A549 (cell line): ENCODE results near the gene ABCC3. TPM values are rescaled to one million over a fixed set of nuclear protein-coding genes. Genes with fewer than 3 reads are reported as not detected.

Experiments
- ATAC-seq, 2 experiments: fragments of 200-7000 bp in 1 of 2; fragments of >200 bp in 1 of 2; cut with Nextera tagmentation in 1 of 2; cut with Tn5 transposase in 1 of 2; 3 replicates each; pipeline versions ENCODE4 v1.8.0 to v1.9.1; 2018 to 2020; ENCODE audit warnings: mild to moderate bottlenecking in 1 of 2, moderate library complexity in 1 of 2
- CTCF ChIA-PET: fragments of 300-600 bp; sonication (Branson Sonifier 250); formaldehyde crosslinking; extraction: SDS; loops from one replicate; lab custom pipeline; 2021; ENCODE audit warnings: antibody characterized with exemption, inconsistent platforms; lab: Yijun Ruan, JAX
- POLR2A ChIA-PET: fragments of 350-600 bp; formaldehyde crosslinking; extraction: SDS; loops from one replicate; lab custom pipeline; 2021; ENCODE audit warnings: antibody characterized with exemption, inconsistent platforms; lab: Yijun Ruan, JAX
- DNase-seq, 2 experiments: peaks; one replicate each; pipeline versions ENCODE4 v3.0.0 to v3.0.0-alpha.2; 2011 to 2016; ENCODE audit warnings: low read depth in 1 of 2, low spot score in 1 of 2
- FAIRE-seq: peaks from 2 replicates; lab custom pipeline; 2011; peaks lifted over from hg19 to GRCh38; lab: Jason Lieb, UNC
- H3K27ac ChIP-seq, 2 experiments: fragments of >200 bp; sonication (Bioruptor Twin); formaldehyde crosslinking; 3 replicates each; pipeline ENCODE4 v1.5.1; 2016 to 2017
- H3K4me1 ChIP-seq: fragments of >200 bp; sonication (Bioruptor Twin); formaldehyde crosslinking; 3 replicates; pipeline ENCODE4 v1.6.1; 2016
- H3K4me2 ChIP-seq: fragments of >200 bp; sonication (Bioruptor Twin); formaldehyde crosslinking; 3 replicates; pipeline ENCODE4 v1.6.1; 2016
- H3K4me3 ChIP-seq: fragments of >200 bp; sonication (Bioruptor Twin); formaldehyde crosslinking; 3 replicates; pipeline ENCODE4 v1.5.1; 2016
- H3K9me3 ChIP-seq: fragments of >200 bp; sonication (Bioruptor Twin); formaldehyde crosslinking; 3 replicates; pipeline ENCODE4 v1.6.1; 2016
- ATOH8 ChIP-seq: fragments of 250-450 bp; sonication (Bioruptor Pico); IDR thresholded peaks from 2 replicates; pipeline ENCODE4 v1.5.0; 2020; ENCODE audit warnings: low read depth, mild to moderate bottlenecking, moderate library complexity
- BCL3 ChIP-seq: fragments of >200 bp; sonication (Bioruptor Twin); formaldehyde crosslinking; IDR thresholded peaks from 3 replicates; pipeline ENCODE4 v1.6.1; 2016
- EHMT2 ChIP-seq: fragments of 200-600 bp; sonication (generic); IDR thresholded peaks from 2 replicates; pipeline ENCODE4 v1.6.1; 2016; ENCODE audit warnings: antibody characterized with exemption, low read depth, mild to moderate bottlenecking, moderate library complexity
- EP300 ChIP-seq, 2 experiments: fragments of >200 bp; sonication (Bioruptor Twin); formaldehyde crosslinking; IDR thresholded peaks; 2 replicates in 1 of 2; 3 replicates in 1 of 2; pipeline ENCODE4 v1.6.1; 2016 to 2017
- FOSB ChIP-seq: fragments of 250-450 bp; sonication (Bioruptor Pico); IDR thresholded peaks from 2 replicates; pipeline ENCODE4 v1.5.0; 2020; ENCODE audit warnings: mild to moderate bottlenecking, moderate library complexity
- HEYL ChIP-seq: fragments of 250-450 bp; sonication (Bioruptor Pico); IDR thresholded peaks from 2 replicates; pipeline ENCODE4 v1.8.0; 2021; ENCODE audit warnings: mild to moderate bottlenecking, moderate library complexity
- HMGXB4 ChIP-seq: fragments of 250-450 bp; sonication (Bioruptor Pico); IDR thresholded peaks from 2 replicates; pipeline ENCODE4 v1.5.0; 2021; ENCODE audit warnings: mild to moderate bottlenecking, moderate library complexity, borderline replicate concordance
- JUN ChIP-seq, 2 experiments: fragments of >200 bp; sonication (Bioruptor Twin); formaldehyde crosslinking; IDR thresholded peaks; 2 replicates in 1 of 2; 3 replicates in 1 of 2; pipeline ENCODE4 v1.6.1; 2016 to 2017
- KDM5A ChIP-seq: fragments of 200-600 bp; sonication (generic); IDR thresholded peaks from 2 replicates; pipeline ENCODE4 v1.6.1; 2016; ENCODE audit warnings: antibody characterized with exemption, mild to moderate bottlenecking
- MAFK ChIP-seq: fragments of 450-650 bp; IDR thresholded peaks from 2 replicates; pipeline ENCODE4 v1.6.1; 2014; ENCODE audit not compliant: partially characterized antibody
- MAX ChIP-seq: IDR thresholded peaks from 2 replicates; pipeline ENCODE4 v1.6.1; 2012
- NFE2L2 ChIP-seq: fragments of 150-350 bp; conservative IDR thresholded peaks from 2 replicates; pipeline ENCODE4 v1.6.1; 2014; ENCODE audit warnings: low read length
- NR3C1 ChIP-seq: fragments of >200 bp; sonication (Bioruptor Twin); formaldehyde crosslinking; IDR thresholded peaks from 3 replicates; pipeline ENCODE4 v1.6.1; 2017
- REST ChIP-seq: fragments of 200-600 bp; sonication (generic); IDR thresholded peaks from 2 replicates; pipeline ENCODE4 v1.6.1; 2016; ENCODE audit warnings: antibody characterized with exemption, mild to moderate bottlenecking, moderate library complexity
- RNF2 ChIP-seq: fragments of 200-600 bp; sonication (generic); IDR thresholded peaks from 2 replicates; pipeline ENCODE4 v1.6.1; 2016; ENCODE audit warnings: low read depth, mild to moderate bottlenecking, antibody characterized with exemption, moderate library complexity, borderline replicate concordance
- ZSCAN20 ChIP-seq: fragments of 250-450 bp; sonication (Bioruptor Pico); IDR thresholded peaks from 2 replicates; pipeline ENCODE4 v1.8.0; 2022; ENCODE audit warnings: mild to moderate bottlenecking, moderate library complexity
- WGBS: methylation state at CpG from one replicate; pipeline ENCODE4 v1.1.6; 2017; ENCODE audit errors: missing lambda C conversion rate; 5-methylcytosine and 5-hydroxymethylcytosine counted together
- polyA plus RNA-seq, 4 experiments: library from polyadenylated mRNA; depleted of rRNA in 3 of 4; stranded (reverse); fragments of >200 nt; fragmentation: RNase III in 1 of 4; extraction: RNeasy Plus Mini Kit Qiagen cat#74134 plus additional on column Dnase treatment in 1 of 4; gene quantifications; 2 replicates in 3 of 4; 3 replicates in 1 of 4; pipeline ENCODE4 v1.2.3, GENCODE V29; 2011 to 2017

The ABCC3 gene
- polyA plus RNA-seq, 2 of the 4 experiments (the other 2 are of a cell fraction), result 248 to 342 TPM

GRCh38 chr17:50664788-50665458, 30.2 kb downstream of the ABCC3 start:
- no peak for ATAC-seq
- H3K9me3 ChIP-seq, result no peaks in the 10 kb centered on the region
- TF ChIP-seq HEYL (CRISPR knock-in tag) (no peak), ZSCAN20 (CRISPR knock-in tag) (no peak), MAX (no peak), RNF2 (no peak), JUN (IDR thresholded peaks at IDR 0.05) (no peak), BCL3 (no peak), ATOH8 (CRISPR knock-in tag) (no peak), EP300 (IDR thresholded peaks at IDR 0.05) (no peak), EHMT2 (no peak), NR3C1 (no peak), REST (no peak), NFE2L2 (no peak), HMGXB4 (no peak), FOSB (CRISPR knock-in tag) (no peak)
- TF ChIP-seq, all 56 proteins: peak for 0
- 84% methylated on average over 12 of the region's 12 CpGs for WGBS
- Histone ChIP-seq H3K27ac (peak overlapping the region; percentile 98), H3K4me2 (no peak overlapping the region), H3K4me1 (peaks cover 97% of the 10 kb centered on the region), H3K4me3 (no peak overlapping the region)
- DNase-seq, result no peak
- ChIA-PET CTCF (interaction anchor here (0.8 to 52.6 kb wide), 6 partner anchors 11 to 118 kb away, joined by 3 to 2097 read pairs (median 8); partner anchors contain the start of gene ABCC3), POLR2A (interaction anchor here (0.6 to 1.4 kb wide), 3 partner anchors 15 to 201 kb away, joined by 3 to 4 read pairs (median 3); partner anchors contain the start of gene TOB1)
- no peak for FAIRE-seq

GRCh38 chr17:50665838-50666237, 31.2 kb downstream of the ABCC3 start:
- DNase-seq (no peak), FAIRE-seq (no peak), ATAC-seq (no peak)
- TF ChIP-seq MAFK (peak; percentile 21), JUN (IDR thresholded peaks at IDR 0.05) (0 out of 5 replicates have a peak, but pooled peaks of 1 of the 2 experiments have one; percentile 26), KDM5A (no peak)
- Histone ChIP-seq H3K9me3 (no peaks in the 10 kb centered on the region), H3K27ac (peak overlapping the region; percentile 98), H3K4me3 (no peak overlapping the region), H3K4me2 (no peak overlapping the region), H3K4me1 (peaks cover 97% of the 10 kb centered on the region)
- ChIA-PET POLR2A (interaction anchor here (0.8 to 2.3 kb wide), 3 partner anchors 27 to 200 kb away, joined by 3 to 6 read pairs (median 4); partner anchors contain the start of gene TOB1), CTCF (interaction anchor here (0.6 to 52.6 kb wide), 7 partner anchors 10 to 159 kb away, joined by 3 to 2097 read pairs (median 4); partner anchors contain the start of gene ABCC3)
- WGBS, result 96% methylated on average over 5 of the region's 5 CpGs
